A549 treated with ZK216348 at 1 μM for 4 hours (cell line): ENCODE data around the gene LYAR. TPM values are rescaled to one million over a fixed set of nuclear protein-coding genes. Genes with fewer than 3 reads are reported as not detected.

ENCODE experiments used
- total RNA-seq: library from RNA; stranded (reverse); fragments of 200-300 nt; extraction: Qiagen RNA extraction; gene quantifications from 5 replicates; pipeline ENCODE4 v1.2.3, GENCODE V29; 2022; ENCODE audit warnings: low read depth

Gene LYAR
- total RNA-seq: 27.0 to 40.5 TPM (median 30.7 TPM) in 5 replicates

GRCh38 chr4:4289941-4290850 lies at the start of gene LYAR, which contains the start of gene ZBTB49:
LYAR (minus strand) TSS chr4:4290154; CDS start chr4:4283742, 6,412 bp downstream.
ZBTB49 (plus strand) TSS chr4:4290251; CDS start chr4:4299946, 9,695 bp downstream.

DNA sequence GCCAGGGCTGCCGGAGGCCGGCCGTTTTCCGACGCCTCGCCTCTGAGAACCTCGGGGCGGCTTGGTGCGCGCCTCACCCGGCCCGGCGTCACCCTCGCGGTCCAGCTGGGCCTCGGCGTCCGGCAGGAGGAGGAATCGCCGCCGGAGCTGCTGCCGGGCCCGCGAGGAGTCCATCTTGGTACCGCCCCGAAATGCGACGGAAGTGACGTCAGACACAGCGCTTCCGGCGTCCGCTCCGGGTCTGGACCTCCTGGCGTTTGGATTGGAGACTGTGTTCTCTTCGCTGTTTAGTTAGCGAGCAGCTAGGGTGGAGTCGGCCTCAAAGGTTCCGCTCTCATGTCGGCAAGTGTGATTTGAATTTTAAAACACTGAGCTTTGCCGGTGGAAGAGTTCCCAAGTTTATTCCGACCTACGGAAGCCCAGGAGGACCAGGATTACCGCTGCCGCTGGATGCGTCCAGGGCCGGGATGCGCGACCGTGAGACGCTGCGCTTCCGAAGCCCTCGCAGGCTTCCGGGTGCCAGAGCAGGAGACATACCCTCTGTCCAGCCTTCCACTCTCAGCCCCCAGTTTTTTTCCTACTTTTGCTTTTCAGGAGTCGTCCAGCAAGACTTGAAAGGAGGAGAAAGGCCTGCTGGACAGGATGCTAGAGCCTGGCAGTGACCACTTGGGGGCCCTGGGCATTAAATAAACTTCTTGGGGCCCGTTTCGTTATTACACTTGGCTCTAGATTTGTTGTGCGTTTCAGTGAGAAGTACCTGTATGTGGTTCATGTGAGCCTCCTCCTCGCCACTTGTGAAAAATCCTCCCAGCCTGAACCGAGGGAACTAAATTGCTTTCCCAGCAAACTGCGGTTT lies 41.7 kb downstream of the LYAR start, which contains the start of gene TMEM128:
Gene TMEM128 (minus strand): TSS at position 195 of the 856 bp plus-strand sequence. CDS start 21 bp downstream, at position 174.

DNA sequence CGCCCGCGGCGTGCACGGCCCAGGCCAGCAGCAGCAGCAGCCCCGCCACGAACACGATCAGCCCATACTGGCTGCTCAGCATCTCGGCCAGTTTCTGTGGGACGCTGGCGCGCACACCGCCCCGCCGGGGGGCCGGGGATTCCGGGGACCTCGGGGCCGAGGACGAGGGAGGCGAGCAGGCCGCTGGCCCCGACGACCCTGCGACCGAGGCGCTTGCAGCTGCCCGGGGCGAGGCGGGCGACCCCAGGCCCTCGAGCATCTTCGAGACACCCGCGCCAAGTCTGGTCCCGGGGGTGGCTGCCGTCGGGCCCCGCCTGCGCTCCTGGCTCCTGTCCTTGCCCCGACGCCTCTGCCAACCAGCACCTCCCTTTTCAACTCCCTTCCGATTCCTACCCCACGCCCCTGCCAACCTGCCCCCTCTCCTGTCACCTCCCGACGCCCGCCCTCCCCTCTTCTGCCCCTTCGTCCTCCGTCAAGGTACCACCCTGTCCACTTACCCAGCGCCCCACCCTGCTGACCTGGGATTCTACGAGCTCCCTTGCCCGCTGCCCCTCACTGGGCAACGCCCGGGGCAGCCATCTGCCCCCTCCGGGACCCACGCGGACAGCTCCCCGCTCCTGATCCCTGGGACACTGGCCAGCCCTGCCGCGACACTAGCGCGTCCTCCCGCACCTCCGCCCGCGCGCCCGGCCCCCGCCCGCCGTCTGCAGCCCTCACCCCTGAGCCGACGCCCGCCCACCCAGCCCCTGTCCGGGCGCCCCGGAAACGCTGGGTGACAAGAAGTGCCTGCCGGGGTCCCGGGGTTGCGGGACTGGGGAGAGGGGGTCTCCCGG lies 63.1 kb downstream of the LYAR start, which contains the start of gene OTOP1:
Gene OTOP1 (minus strand): TSS at position 324 of the 833 bp plus-strand sequence. CDS start 65 bp downstream, at position 259.

Other genes with a start within 250 kb of the LYAR start
- not detected in 5 replicates for gene OTOP1, start 63.2 kb downstream of the LYAR start, total RNA-seq
- gene TMEM128, start 41.9 kb downstream of the LYAR start, total RNA-seq: 7.3 to 13.0 TPM (median 11.3 TPM) in 5 replicates
- 1.8 to 3.5 TPM (median 2.2 TPM) in 5 replicates for gene ZBTB49, start 97 bp upstream of the LYAR start, total RNA-seq
- gene NSG1, start 96.9 kb upstream of the LYAR start, total RNA-seq: 3.2 to 6.3 TPM (median 4.5 TPM) in 5 replicates